ENCODE results near the gene FCF1.
A peak's percentile ranks its signal among the peaks of the same experiment; 100 is the strongest.

Gene FCF1, protein sequence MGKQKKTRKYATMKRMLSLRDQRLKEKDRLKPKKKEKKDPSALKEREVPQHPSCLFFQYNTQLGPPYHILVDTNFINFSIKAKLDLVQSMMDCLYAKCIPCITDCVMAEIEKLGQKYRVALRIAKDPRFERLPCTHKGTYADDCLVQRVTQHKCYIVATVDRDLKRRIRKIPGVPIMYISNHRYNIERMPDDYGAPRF

DNA sequence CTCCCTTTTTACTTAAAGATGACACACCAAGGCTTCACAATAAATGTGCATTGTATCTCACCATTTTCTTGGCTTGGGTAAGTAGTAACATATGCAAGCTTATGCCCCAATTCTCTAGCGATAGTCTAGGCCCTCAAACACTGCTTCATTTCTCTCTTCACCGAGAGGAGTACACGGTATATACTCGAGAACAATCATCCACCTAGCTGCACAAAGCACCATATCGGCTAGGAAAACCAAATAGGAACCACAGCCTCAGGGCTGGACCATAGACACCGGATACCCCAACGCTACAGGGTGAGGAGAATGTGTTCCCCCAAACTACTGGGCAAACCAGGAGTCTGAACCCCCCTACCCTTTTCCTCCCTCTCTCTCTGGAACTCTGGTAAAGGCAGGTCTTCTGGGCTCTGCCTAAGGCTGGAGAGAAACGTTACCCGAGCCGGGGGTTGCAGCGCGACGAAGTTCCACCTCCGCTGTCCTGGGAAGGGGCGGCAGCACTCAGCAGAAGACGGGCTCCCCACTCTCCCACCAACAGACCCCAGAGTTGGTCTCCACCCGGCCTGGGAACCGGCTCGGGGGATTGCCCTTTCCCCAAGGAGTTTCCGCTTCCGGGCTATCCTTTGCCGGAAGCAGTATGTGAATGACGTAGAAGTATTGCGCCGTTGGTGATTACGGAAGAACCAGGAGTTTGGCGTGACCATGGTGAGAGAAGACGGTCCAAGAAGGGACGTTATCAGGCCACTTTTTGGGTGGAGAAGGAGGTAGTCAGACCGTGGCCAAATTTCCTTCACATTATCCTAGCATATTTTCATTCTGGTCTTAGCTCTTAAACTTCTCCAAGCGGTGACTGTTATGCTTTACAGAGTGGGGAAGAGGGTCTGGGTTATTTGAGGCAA is at the start of gene FCF1, which contains the start of gene AREL1:
TSS of gene FCF1 (plus strand) at position 646 of the 896 bp plus-strand sequence. CDS start at position 700, 54 bp downstream.
TSS of gene AREL1 (minus strand) at position 582 of the 896 bp plus-strand sequence. CDS start 27,465 bp downstream, outside the sequence.
- no peak for FAIRE-seq
- DNase-seq (ENCODE audit: insufficient read length, low spot score), result peak; percentile 87
- TF ChIP-seq, protein P1, sequence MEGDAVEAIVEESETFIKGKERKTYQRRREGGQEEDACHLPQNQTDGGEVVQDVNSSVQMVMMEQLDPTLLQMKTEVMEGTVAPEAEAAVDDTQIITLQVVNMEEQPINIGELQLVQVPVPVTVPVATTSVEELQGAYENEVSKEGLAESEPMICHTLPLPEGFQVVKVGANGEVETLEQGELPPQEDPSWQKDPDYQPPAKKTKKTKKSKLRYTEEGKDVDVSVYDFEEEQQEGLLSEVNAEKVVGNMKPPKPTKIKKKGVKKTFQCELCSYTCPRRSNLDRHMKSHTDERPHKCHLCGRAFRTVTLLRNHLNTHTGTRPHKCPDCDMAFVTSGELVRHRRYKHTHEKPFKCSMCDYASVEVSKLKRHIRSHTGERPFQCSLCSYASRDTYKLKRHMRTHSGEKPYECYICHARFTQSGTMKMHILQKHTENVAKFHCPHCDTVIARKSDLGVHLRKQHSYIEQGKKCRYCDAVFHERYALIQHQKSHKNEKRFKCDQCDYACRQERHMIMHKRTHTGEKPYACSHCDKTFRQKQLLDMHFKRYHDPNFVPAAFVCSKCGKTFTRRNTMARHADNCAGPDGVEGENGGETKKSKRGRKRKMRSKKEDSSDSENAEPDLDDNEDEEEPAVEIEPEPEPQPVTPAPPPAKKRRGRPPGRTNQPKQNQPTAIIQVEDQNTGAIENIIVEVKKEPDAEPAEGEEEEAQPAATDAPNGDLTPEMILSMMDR (IDR thresholded peaks at IDR 0.05; ENCODE audit: insufficient read depth, missing control alignments), result no peak

DNA sequence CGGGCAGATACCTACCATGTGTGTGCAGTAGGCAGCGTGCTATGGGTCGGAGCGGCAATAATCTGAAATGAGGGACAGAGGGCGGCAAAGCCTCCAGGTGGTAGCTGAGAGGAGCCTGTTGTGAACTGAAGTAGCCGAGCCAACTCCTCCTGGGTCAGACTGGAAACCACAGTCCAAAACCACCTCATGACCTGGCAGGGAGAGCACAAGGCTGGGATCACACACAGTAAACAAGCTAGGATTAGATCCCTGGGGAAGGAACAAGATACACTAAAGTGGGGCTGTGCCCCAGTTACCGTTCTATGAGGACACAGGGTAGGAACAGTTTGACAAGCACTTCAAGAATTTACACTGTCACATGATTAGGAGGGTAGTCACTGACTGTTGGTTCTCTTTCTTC is 49.1 kb upstream of the FCF1 start:
- FAIRE-seq (no peak), DNase-seq (ENCODE audit: insufficient read length, low spot score) (no peak)
- TF ChIP-seq, protein P1 (IDR thresholded peaks at IDR 0.05; ENCODE audit: insufficient read depth, missing control alignments), result no peak

DNA sequence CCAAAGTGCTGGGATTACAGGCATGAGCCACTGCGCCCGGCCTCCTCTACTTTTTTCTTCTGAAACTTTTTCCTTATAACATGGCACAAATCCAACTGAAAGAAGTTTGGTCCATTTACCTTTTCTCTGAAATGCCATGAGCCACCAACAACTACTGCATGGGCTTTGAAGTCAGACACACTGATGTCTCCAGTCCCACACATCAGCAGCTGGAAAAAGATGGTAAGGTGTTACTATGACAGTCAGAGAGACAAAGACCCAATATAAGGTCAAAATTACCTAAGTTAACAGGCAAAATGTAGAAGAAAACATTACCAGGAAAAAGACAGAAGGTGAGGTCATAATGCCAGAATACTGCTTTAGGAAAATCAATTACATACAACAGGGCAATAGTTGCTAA is 48.2 kb upstream of the FCF1 start:
- FAIRE-seq, result no peak
- TF ChIP-seq, protein P1 (IDR thresholded peaks at IDR 0.05; ENCODE audit: insufficient read depth, missing control alignments), result no peak
- no peak for DNase-seq (ENCODE audit: insufficient read length, low spot score)

DNA sequence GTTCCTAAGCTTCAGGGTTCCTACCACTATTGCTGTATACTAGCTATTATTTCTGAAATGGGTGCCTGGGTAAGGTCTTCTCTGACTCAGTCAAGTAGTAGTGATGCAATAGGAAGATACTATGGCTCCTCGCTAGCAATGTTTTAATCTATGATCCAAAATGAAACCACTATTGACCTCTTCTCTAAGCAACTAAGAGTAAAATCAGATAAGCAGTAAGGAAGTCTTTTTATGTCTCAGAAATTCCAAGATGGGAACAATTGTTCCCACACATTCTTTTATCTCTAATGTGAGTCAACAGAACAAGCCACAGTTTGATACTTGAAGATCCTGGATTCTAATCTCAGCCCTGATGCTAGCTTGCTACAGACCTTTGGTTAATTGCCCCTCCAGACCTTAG is 45.2 kb upstream of the FCF1 start:
- TF ChIP-seq, protein P1 (IDR thresholded peaks at IDR 0.05; ENCODE audit: insufficient read depth, missing control alignments), result no peak
- FAIRE-seq (no peak), DNase-seq (ENCODE audit: insufficient read length, low spot score) (no peak)

DNA sequence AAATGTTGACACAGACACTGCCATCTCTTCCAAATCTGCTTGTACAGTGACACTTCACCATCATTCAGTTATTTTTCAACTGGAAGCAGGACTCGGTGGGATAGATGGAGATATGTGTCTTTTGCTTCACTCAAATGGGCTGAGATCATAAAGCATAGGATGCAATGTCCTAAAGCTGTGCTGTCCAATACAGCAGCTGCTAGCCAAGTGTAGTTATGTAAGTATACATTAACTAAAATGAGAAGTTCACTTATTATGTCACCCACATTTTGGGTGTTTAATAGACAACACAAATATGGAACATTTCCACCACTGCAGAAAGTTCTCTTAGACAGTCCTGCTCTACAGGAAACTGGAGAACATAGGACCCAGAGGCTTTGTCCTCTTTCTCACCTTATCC is 43.7 kb upstream of the FCF1 start:
- no peak for DNase-seq (ENCODE audit: insufficient read length, low spot score)
- TF ChIP-seq, protein P1 (IDR thresholded peaks at IDR 0.05; ENCODE audit: insufficient read depth, missing control alignments), result no peak
- no peak for FAIRE-seq

DNA sequence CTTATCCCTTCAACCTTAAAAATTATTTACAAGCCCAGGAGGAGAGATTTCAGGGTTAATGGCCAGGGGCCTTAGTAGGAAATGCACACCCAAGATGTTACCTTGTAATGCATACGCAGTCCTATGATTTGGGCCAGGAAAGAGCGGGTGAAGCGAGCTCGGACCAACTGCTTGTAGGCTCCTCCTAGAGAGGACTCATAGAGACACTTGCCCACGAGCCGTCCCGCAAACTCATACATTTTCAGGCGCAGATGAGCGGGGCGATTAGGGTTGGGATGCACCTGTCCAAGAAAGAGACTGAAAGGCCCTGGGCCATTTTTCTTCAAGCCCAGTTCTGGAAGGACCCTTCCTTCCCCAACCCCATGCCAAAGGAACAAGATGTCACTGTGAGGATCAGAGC is 43.1 kb upstream of the FCF1 start:
- FAIRE-seq (no peak), DNase-seq (ENCODE audit: insufficient read length, low spot score) (no peak)
- TF ChIP-seq, protein P1 (IDR thresholded peaks at IDR 0.05; ENCODE audit: insufficient read depth, missing control alignments), result no peak

All from D721Med (cell line).